Measurements from ENCODE around the gene CLGN.

GRCh38 chr4:140363558-140363957, 63.9 kb downstream of the CLGN start:
- TF ChIP-seq POLR2A (IDR thresholded peaks at IDR 0.05; ENCODE audit: low read depth, low read length) (no peak), TAF1 (IDR thresholded peaks at IDR 0.05; ENCODE audit: low read depth, low read length) (no peak), POLR2AphosphoS5 (IDR thresholded peaks at IDR 0.05; ENCODE audit: low read depth, low read length) (no peak), PAX5 (IDR thresholded peaks at IDR 0.05; ENCODE audit: insufficient read depth, low read length, severe bottlenecking) (no peak), POU2F2 (IDR thresholded peaks at IDR 0.05; ENCODE audit: low read depth, low read length) (no peak)

All from GM12891 (cell line).